ENCODE measurements around the gene OGT. TPM values are rescaled to one million over a fixed set of nuclear protein-coding genes. Genes with fewer than 3 reads are reported as not detected.

OGT gene
- polyA plus RNA-seq, 2 of the 4 experiments (the other 2 are of a cell fraction) = 42.7 to 290 TPM

DNA sequence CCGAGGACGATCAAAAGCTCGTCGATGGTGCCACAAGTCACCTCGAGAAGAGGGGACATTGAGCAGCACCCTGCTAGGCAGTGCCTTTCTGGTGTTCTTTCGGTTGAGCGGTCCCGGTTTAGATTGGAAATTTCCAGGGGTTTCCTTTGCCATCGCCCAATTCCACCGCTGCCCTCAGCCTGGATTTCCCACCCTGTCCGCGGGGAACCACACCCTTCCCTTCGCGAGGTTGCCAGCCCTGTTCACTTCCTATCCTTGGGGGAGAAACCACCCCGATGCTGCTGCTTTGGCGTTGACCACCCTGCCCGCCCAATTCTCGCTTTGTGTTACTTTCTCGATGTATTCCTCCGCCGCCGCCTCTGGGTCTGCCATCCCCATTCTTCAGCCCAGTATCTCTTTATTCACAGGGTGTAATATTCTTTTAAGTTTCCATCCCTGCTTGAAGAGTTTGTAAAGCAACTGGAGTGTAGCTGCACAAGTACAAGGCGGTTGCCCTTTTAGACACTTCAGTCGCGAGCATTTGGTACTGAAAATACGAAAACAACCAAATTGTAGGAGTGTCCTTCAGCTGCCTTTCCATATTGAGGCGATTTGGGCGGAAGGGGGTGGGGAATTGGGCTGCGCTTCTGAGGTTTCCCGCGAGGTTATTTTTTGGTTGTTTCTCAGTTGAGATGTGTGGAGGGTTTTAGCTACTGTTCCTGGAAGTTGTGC is 1.1 kb downstream of the OGT start (continued):
- TF ChIP-seq, protein P1, sequence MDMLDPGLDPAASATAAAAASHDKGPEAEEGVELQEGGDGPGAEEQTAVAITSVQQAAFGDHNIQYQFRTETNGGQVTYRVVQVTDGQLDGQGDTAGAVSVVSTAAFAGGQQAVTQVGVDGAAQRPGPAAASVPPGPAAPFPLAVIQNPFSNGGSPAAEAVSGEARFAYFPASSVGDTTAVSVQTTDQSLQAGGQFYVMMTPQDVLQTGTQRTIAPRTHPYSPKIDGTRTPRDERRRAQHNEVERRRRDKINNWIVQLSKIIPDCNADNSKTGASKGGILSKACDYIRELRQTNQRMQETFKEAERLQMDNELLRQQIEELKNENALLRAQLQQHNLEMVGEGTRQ (IDR thresholded peaks at IDR 0.05) = no peak
- no peak for TF ChIP-seq FOXS1 (CRISPR knock-in tag; IDR thresholded peaks at IDR 0.05)
- no peak for TF ChIP-seq HOXB5 (CRISPR knock-in tag; IDR thresholded peaks at IDR 0.05)
- TF ChIP-seq RARB (CRISPR knock-in tag; IDR thresholded peaks at IDR 0.05) = no peak
- no peak for TF ChIP-seq SREBF2 (IDR thresholded peaks at IDR 0.05)

DNA sequence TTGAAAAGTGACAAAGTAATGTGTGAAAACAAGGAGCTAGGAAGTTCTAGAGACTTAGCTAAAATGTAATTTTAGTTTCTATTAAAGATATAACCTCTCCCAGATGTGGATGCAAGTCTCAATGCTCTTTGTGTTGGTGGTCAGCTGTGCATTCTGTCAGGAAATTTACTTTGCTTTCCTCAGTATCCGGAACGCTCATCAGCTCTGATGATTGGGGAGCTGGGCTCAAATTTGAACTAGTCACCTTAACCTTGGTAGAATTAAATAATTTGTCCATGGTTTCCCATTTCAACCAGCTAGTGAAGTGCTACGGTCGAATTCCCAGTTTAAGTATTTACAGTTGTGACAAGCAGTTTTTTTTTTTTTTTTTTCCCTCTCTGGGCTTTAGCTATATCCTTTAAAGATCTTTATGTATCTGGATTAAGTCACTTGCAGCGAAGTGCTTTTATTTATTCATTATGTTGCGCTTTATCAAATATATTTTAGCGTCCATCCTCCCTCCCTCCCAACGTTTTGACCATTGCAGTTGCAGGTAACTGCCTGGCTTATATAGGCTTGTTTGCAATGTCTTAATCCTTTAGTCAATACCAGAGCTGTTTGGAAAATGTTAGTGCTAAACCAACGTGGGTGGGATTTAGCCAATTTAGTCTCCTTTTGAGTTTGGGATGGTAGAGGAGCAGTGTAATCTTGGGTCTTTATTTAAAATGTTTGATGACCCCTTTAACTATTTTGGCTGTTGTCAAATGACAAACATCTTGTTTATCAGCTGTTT is 2.1 kb downstream of the OGT start:
- Histone ChIP-seq H3K4me2 (peak overlapping the region; percentile 83), H3K27ac (peak overlapping the region; percentile 24 to 96; a peak in 4 of 6 replicates), H3K4me1 (peaks cover 34% of the 10 kb centered on the region; the same call in 2 of the 3 replicates), H3K4me3 (peak overlapping the region; percentile 82), H3K9me3 (no peaks in the 10 kb centered on the region)
- FAIRE-seq = no peak
- CTCF ChIA-PET = no interaction called here
- DNase-seq (ENCODE audit: low read depth in 1 of 2, low spot score in 1 of 2) = no peak
- WGBS (ENCODE audit: missing lambda C conversion rate) = 4% methylated on average over 9 of the region's 9 CpGs
- no peak for ATAC-seq
- TF ChIP-seq EHF (CRISPR knock-in tag; IDR thresholded peaks at IDR 0.05) (no peak), ZNF302 (CRISPR knock-in tag; IDR thresholded peaks at IDR 0.05) (no peak), POLR2A (IDR thresholded peaks at IDR 0.05; ENCODE audit: low read length) (no peak)
- TF ChIP-seq, protein P2, sequence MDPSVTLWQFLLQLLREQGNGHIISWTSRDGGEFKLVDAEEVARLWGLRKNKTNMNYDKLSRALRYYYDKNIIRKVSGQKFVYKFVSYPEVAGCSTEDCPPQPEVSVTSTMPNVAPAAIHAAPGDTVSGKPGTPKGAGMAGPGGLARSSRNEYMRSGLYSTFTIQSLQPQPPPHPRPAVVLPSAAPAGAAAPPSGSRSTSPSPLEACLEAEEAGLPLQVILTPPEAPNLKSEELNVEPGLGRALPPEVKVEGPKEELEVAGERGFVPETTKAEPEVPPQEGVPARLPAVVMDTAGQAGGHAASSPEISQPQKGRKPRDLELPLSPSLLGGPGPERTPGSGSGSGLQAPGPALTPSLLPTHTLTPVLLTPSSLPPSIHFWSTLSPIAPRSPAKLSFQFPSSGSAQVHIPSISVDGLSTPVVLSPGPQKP (IDR thresholded peaks at IDR 0.05; ENCODE audit: low read depth, low read length) = no peak
- TF ChIP-seq, protein P3, sequence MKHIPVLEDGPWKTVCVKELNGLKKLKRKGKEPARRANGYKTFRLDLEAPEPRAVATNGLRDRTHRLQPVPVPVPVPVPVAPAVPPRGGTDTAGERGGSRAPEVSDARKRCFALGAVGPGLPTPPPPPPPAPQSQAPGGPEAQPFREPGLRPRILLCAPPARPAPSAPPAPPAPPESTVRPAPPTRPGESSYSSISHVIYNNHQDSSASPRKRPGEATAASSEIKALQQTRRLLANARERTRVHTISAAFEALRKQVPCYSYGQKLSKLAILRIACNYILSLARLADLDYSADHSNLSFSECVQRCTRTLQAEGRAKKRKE (CRISPR knock-in tag; IDR thresholded peaks at IDR 0.05; ENCODE audit: low read depth) = no peak
- TF ChIP-seq, protein P4, sequence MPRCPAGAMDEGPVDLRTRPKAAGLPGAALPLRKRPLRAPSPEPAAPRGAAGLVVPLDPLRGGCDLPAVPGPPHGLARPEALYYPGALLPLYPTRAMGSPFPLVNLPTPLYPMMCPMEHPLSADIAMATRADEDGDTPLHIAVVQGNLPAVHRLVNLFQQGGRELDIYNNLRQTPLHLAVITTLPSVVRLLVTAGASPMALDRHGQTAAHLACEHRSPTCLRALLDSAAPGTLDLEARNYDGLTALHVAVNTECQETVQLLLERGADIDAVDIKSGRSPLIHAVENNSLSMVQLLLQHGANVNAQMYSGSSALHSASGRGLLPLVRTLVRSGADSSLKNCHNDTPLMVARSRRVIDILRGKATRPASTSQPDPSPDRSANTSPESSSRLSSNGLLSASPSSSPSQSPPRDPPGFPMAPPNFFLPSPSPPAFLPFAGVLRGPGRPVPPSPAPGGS (IDR thresholded peaks at IDR 0.05) = no peak
- POLR2A ChIA-PET = interaction anchor here (1.3 to 3.2 kb wide), 2 partner anchors 8 to 169 kb away, joined by 3 to 22 read pairs; partner anchors contain the start of gene TAF1

DNA sequence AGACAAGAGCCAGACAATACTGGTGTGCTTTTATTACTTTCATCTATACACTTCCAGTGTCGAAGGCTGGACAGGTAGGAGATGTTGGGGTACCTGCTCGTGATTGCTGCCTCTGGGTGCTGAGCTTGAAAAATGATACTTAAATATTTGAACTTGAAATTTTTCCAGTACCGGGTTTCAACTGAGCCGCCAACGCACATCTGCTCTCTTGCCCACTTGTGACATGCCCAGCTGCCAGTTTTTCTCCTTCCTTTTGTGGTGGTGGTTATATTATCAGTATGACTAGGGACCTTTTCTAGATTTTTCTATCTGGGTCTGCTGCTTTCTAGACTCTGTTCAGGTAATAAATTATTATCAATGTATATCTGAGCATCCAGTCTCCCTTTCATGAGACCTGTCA is 3.4 kb downstream of the OGT start:
- Histone ChIP-seq H3K4me2 (peak overlapping the region; percentile 83), H3K4me3 (peak overlapping the region; percentile 82; the same call in 1 of the 3 replicates), H3K4me1 (peaks cover 47% of the 10 kb centered on the region), H3K27ac (no peak overlapping the region), H3K9me3 (no peaks in the 10 kb centered on the region)
- CTCF ChIA-PET = interaction anchor here (0.7 kb wide), 1 partner anchor 672 kb away, joined by 4 read pairs; no protein-coding TSS in a partner anchor
- FAIRE-seq (no peak), DNase-seq (ENCODE audit: low read depth in 1 of 2, low spot score in 1 of 2) (no peak), ATAC-seq (no peak)
- POLR2A ChIA-PET = no interaction called here
- 77% methylated on average over 5 of the region's 5 CpGs for WGBS (ENCODE audit: missing lambda C conversion rate)
- TF ChIP-seq MAFK (IDR thresholded peaks at IDR 0.05; ENCODE audit: partially characterized antibody) (no peak), HOXA7 (CRISPR knock-in tag; IDR thresholded peaks at IDR 0.05) (no peak), GATA3 (IDR thresholded peaks at IDR 0.05; ENCODE audit: borderline replicate concordance) (no peak), HEYL (CRISPR knock-in tag; IDR thresholded peaks at IDR 0.05) (no peak), CBX2 (IDR thresholded peaks at IDR 0.05; ENCODE audit: borderline replicate concordance, low read depth) (no peak), KDM1A (IDR thresholded peaks at IDR 0.05; ENCODE audit: low read depth) (no peak), HOXB5 (CRISPR knock-in tag; IDR thresholded peaks at IDR 0.05) (no peak), EHMT2 (IDR thresholded peaks at IDR 0.05; ENCODE audit: low read depth) (no peak)
- TF ChIP-seq, protein P4 (IDR thresholded peaks at IDR 0.05) = no peak

All from A549 (cell line).